Measurements from ENCODE around the gene NRP2.

The NRP2 gene

DNA sequence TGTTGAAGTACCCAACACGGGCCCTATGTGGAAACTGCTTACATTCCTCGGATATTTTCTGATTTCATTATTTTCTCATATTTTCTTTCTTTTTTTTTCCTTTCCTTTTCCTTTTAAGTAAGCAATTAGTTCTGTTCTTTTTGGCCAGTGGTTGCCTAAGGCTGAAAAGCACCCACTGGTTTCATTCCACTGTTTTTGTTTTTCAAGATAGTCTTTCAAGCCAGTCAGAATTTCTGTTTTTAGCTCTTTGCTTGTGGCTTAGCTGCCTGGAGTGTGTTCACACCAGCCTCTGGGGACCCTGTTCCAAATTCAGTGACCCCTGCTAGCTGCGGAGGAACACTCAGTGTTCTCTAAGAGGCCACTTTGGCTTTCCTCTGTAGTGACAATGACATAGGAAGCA, 73.6 kb downstream of the NRP2 start:
- no peak for DNase-seq (ENCODE audit: low spot score)

DNA sequence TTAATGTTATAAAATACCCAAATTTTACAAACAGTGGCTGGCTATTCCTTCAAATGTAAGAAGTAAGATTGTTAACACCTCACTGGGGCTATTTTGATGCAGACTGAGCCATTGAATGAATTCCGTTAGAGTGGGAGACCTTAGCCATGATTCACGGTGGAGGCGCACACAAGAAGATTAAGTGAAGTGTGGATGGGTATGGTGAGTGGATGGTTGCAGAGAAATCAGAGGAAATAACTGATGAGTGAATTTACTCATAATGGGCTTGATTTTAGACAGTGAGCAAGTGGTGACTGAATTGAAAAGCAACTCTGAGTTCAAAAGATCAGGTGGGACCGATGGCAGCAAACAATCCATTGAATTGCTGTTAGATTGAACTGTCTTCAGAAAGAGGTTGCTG, 75.0 kb downstream of the NRP2 start:
- no peak for DNase-seq (ENCODE audit: low spot score)

DNA sequence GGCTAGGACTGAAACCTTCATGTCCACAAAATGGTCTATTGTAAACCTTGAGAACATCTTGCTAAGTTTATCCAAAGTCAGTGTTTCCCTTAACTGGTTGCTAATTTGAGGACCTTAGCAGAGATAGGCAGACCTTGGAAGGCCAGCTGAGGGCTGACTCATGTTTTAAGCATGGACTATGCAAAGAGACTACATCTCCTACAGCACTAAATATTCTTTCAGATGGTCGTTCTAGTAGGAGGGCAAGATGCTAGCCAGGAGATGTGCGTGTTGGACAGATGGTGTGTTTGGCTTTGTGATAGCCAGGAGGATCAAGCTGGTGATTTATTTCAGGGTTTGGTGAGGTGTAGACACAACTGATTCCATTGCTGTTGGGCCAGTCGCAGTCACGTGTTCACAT, 75.8 kb downstream of the NRP2 start:
- no peak for DNase-seq (ENCODE audit: low spot score)

DNA sequence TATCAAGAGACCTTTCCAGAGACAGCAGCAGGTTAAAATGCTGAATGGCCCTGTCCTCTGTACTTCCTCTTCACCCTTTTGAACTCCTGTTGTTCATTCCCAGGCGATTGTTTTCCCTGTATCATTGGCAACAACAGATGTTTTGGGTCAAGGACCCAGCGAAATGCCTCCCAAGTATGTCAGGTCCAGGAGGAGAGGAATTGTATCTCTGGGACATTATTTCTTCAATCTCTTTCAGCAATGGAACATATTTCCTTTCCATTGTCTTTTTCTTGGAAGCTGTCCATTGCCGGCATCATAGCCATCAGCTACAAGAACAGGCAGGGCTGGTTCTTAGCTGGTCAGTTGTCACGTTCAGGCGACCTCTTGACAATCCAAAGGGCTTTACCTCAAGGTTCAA, 76.2 kb downstream of the NRP2 start:
- no peak for DNase-seq (ENCODE audit: low spot score)

DNA sequence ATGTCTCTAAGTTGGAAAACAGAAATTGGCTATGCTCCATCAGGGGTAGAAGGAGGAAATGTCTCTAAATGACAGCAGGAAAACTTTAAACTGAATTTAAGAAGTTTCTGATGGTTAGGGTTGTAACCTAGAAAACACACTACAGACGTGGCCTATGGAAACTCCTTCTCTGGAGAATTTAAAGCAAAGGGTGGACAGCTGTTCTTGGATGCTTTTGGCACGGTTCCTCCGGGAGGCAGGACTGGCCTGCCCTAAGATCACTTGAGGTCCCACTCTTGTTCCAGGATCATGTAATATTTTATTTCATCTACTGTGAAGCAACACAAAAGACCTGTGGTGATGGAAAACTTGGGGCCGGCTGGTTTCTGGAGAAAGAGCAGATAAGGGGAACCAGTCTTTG, 77.0 kb downstream of the NRP2 start:
- DNase-seq (ENCODE audit: low spot score): no peak

DNA sequence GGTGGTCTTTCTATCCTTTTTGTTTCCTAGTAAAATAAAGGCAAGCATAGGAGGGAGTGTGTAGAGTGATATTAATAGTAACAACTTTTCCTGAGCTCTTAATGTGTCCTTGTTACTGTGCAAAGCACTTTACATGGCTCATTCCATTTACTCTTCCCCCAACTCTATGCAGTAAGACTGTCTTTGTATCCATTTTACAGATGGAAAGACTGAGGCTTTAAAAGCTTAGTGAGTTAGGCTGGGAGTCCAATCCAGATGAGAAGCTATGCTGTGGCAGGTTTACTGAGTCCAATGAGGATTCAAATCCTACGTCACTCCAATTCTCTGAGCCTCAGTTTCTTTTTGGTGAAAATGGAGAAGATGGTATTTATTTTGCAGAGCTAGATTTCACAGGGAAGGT, 77.4 kb downstream of the NRP2 start:
- no peak for DNase-seq (ENCODE audit: low spot score)

DNA sequence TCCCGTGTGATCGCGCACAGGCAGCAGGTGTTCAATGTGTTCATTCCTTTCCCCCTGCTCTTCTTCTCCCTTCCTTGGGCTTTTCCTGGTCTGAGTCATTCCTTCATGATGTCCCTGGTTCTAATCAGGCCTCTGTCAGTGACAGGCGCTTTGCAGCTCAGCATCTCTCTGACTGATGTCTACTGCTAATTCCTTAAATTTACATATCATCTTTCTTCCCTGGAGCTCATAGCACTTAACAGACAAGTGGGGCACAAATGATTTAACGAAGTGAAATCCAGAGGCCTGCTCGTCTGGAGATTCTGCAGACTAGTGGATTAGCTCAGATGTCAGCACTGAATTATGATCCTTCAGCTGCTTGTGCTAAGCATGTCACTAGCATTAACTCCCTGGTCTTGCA, 77.9 kb downstream of the NRP2 start:
- no peak for DNase-seq (ENCODE audit: low spot score)

DNA sequence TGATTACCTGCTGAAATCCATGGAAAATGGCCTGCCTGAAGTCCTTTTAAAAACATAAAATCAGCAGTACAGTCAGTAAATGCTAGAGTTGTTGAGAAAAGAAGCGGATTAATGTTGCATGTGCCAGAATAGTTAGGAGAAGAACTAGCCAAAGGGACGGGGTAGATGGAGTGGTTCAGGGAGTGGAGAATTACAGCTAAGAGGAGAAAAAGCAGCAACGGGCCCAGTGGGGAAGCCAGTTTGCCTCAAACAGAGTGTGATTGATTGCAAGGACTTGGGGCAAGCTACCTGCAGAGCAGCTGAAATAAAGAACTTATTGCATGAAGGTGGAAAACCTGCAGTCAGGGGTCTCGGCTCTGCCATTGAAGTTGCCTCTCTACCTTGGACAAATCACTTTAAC, 79.1 kb downstream of the NRP2 start:
- no peak for DNase-seq (ENCODE audit: low spot score)

DNA sequence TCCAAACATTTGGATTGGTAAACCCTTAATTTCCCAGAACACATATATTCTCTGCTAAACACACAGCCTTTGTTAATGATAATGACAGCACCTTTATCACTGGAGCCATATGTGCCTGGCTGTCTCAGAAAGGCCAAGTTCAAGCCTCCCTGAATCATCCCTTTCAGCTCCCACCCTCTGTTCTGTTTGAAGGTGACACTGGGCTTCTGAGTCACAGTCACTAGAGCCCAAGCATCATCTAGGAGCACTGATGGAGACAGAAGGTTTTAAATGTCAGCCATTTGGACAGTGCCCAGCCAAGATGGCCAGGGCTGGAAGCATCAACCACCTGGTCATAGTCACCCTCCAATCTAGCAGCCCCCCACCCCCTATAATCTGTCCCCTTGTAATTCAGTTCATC, 80.6 kb downstream of the NRP2 start:
- DNase-seq (ENCODE audit: low spot score): no peak

DNA sequence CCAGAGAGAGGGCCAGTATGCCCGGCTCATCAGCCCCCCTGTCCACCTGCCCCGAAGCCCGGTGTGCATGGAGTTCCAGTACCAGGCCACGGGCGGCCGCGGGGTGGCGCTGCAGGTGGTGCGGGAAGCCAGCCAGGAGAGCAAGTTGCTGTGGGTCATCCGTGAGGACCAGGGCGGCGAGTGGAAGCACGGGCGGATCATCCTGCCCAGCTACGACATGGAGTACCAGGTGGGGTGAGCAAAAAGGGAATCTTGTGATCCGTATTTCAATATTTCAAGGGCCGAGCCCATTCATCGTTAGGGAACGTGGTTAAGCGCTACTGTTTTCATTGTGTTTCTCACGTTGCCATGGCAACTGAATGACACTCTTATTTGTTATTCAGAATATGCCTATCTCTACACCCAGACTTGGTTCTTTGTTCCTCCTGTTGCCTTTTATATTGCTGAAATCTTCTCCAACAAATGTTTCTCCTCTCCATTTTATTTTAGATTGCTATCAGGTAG, 81.5 kb downstream of the NRP2 start:
- peak; percentile 34 for DNase-seq (ENCODE audit: low spot score)

DNA sequence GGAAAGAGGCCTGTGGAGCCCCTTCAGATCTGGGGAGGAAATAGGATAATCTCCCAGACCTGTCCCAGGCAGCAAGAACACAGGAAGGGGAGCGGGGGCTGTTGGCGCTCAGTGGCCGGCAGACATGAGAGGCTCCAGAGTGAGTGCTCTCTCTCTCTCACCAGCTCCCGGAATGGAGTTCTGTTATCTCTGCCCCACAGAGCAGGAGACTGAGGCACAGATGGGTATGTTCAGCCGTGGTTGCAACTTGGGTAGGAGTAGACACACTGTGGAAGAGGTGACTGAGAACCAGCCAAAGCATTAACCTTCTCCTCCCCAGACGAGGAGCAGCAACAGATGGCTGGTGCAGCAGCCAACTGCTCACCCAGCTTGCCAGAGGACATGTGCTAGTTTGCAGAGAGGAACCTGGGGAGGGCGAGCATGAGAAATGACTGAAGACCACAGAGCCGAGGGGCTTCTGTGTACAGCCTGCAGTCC, 82.0 kb downstream of the NRP2 start:
- no peak for DNase-seq (ENCODE audit: low spot score)

DNA sequence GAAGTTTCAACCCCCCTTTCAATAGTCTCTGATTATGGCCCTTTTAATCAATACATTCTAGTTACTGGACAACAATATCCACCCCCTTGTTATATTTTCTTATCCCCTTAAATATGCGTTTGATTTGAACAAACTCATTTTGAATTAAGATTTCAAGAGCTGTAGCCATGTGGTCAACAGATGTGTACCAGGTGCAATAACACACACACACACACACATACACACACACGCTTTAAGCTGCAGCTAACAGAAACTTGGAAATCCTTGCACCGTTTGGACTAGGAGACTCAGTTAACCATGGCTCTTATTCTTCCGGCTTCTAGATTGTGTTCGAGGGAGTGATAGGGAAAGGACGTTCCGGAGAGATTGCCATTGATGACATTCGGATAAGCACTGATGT, 82.8 kb downstream of the NRP2 start:
- DNase-seq (ENCODE audit: low spot score): no peak

DNA sequence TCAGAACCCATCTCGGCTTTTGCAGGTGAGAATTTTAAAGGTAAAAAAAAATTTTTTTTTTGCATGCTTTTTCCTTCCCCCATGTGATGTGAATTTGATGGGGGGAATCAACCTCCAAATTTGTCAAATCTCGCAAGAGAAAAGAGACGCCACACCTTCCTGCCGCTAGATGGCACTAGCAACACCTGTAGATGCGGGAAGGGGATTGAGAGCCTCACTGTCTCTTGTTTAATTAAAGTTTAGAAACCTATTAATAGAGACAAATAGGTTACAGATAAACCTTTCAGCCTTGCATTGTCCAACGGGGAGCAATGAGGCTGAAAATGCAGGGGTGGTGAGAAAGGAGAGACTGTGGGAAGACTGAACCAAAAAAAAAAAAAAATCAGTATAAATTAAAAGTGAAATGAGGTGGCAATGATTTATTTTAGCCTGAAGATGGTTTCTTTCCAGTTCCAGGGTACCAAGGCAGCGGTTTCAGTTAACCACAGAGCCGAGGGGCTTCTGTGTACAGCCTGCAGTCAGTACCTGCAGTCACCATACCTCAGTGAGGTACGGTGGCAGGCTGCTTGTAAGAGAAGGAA, 84.6 kb downstream of the NRP2 start:
- DNase-seq (ENCODE audit: low spot score): peak; percentile 69

DNA sequence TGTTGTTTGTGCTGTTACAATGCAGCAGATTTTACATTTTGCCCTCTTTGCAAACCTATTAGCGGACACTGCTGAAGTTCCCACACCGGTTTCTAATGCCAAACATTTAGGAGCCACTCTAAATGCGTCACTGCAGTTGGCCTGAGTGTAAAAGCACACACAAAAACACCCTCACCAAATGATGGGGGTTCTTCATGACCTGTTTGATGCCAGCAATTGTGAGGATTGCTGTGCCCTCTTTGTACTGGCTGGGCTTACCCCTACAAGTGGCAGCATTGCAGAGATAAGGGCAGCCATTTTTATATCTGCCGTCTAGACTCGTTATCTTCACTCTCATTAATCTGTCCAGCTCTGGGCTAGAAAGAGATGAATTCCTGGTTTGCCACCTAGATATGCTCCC, 85.3 kb downstream of the NRP2 start:
- no peak for DNase-seq (ENCODE audit: low spot score)

DNA sequence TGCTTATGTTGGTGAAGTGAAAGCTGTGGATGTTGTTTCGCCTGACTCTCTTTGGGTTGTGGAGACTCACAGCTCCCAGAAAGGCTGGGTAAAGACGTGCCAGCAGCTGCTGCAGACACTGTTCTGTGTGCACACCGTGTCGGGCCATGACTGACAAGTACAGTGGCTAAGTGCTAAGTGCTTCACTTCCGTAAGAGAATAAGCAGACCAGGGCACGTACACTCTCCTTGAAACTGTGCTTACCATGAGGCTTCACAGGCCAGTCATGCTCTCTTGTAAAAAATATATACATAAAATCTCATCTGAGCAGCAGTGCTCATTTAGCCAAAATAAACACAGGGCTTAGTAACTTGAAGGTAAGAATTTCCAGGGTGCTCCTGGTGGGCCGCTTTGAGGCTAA, 86.0 kb downstream of the NRP2 start:
- DNase-seq (ENCODE audit: low spot score): no peak

DNA sequence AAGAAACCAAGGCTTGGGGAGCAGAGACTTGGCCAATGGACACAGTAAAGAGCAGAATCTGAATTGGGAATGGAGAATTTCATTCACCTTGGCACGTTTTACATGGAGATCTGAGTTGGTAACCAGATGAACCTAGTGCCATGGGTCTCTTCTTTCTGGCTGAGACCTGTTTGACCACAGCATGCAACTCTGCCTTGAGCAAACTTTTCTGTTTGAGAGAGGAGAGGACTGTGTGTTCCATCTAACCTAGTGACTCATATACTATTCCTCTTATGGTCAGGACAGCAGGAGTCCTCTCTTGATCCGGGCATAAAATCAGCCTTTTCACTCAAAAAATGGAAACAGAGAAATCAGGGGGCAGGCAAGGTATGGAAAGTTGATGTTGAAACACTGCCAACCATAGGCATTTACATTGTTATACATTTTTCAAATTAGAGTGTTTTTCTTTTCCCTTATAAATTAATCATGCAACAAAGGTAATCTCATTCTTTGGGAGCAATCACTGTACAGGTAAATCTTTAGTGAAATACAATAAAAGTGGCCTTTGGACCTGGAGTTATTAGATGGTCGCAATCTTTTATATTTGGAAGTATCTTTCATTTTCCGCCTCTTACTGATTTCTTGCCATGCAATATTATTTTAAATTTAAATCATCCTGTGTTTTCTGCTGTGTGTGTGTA, 86.7 kb downstream of the NRP2 start:
- no peak for DNase-seq (ENCODE audit: low spot score)

DNA sequence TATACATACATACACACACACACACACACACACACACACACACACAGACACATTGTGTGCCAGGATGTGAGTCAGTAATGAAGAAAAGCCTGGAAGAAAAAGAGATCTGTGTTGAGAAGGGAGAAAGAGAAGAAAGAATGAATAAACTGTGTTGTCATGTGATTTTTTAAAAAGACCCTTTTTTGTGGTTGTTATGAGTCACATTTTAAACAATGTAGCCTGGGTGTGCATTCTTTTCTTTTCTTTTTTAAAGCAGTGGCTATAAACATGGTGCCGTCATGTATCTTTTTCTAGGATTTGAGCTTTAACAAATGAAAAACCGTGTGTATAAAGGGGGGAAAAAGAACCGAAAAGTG, 87.2 kb downstream of the NRP2 start:
- no peak for DNase-seq (ENCODE audit: low spot score)

DNA sequence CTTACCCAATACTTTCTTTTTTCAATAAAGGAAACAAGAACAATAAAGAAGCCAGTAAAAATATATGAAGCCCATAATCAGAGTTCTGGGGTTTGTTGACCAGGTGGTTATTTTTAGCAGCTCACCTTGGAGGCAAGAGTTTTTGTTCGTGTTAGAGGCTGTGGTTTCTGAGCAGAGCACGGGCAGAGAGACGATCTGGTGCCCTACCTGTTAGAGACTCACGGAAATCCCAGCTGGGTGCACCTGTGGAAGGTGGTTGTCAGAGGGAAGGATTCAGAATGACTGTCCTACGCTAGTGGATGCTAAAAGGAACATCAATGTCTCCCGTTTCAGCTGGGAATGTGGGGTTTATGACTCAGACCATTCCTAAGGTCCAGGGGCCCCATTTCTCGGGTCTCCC, 87.6 kb downstream of the NRP2 start:
- no peak for DNase-seq (ENCODE audit: low spot score)

DNA sequence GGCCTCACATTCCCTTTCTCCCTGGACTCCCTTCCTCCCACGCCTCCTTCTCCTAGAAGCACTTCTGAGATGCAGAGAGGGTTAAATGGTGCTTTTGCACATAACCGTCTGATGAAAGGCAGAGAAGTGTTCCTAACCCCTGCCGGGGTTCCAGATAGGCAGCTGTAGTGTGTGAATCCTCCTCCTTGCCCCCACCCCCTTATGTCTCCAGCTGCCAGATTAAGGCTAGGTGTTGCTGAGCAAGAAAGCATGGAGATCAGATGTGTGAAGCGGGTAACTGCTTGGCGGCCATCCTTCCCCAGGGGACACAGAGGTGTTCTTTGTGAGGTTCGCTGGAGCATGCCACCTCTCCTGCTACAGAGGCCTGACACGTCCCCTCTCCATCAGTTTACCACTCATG, 88.3 kb downstream of the NRP2 start:
- no peak for DNase-seq (ENCODE audit: low spot score)

DNA sequence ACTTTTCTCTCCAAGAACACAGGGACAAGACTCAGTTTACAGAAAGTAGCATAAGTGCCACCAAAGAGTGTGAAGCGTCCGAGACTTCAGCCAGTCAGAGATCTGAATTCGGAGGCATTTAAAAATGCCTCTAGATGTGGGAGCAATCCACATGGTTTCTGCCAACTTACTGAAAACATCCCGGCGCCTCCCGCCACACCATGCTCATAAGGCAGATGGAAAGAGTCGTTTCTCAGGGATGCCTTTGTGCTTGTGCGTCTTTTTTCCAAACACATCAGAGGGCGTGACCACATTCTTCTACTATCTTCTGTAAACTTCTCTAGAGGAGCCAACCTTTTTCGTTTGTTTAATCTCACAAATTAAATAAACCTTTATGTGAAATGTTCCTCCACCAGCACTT, 88.7 kb downstream of the NRP2 start:
- peak; percentile 30 for DNase-seq (ENCODE audit: low spot score)

DNA sequence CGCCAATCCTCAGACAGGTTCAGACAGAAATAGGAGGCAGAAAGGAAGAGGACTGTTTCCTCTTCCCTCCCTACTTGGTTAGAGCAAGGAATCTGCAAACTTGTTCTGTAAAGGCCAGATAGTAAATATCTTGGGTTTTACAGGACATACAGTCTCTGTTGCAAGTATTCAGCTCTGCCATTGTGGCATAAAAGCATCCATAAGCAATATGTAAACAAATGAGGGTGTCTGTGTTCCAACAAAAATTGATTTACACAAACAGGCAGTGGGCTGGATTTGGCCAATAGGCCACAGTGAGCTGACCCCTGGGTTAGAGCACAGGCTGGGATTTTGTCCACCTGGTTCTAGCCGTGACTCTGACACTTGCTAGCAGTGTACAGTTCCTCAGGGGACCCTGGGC, 89.4 kb downstream of the NRP2 start:
- no peak for DNase-seq (ENCODE audit: low spot score)

DNA sequence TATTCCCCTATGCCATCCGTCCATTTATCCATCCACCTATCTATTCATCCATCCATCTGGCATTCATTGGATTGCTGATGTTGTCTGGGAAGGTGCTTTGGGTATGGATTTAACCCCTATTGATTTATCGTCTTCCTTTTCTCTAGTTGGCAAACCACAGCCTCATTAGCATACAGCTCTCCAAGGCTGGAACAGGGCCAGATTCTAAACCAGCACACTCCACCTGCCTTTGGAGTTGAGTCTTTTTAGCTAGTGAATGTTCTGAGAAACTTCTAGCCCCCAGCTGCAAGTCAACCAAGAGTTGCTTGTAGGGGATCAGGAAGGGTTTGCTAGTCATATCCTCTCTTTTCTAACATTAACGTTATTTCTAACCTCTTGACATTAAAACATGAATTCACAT, 90.7 kb downstream of the NRP2 start:
- no peak for DNase-seq (ENCODE audit: low spot score)

DNA sequence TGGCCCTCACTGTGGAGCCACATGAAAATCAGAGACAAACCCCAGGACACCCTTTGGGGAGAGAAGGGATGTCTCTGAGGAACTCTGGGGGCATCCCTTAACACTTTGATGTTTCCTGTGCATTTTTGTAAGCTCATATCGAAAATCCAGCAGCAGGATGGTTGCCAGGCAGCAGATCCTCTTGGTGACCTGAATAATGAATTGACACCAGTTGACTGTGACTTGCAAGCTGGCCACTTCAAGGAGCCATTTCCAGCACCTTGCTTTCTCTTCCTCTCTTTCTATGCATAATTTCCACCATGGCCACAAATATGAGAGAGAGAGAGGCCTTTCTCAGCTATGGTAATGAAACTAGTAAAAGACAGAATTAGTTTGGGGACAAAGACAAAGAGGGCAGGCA, 91.7 kb downstream of the NRP2 start:
- DNase-seq (ENCODE audit: low spot score): no peak

All from HuH-7 (cell line).